MCF 10A (cell line): ENCODE results near the gene ABAT. TPM values are rescaled to one million over a fixed set of nuclear protein-coding genes. Genes with fewer than 3 reads are reported as not detected.

ENCODE experiments used
- BruUV-seq: library from RNA; stranded (reverse); fragments of 400-500 nt; replicated peaks from 2 replicates; lab custom pipeline; 2021; lab: Mats Ljungman, UMichigan
- CTCF ChIA-PET: fragments of 300-600 bp; sonication (Branson Sonifier 250); formaldehyde crosslinking; extraction: SDS; loops from one replicate; lab custom pipeline; 2021; ENCODE audit warnings: antibody characterized with exemption, inconsistent platforms; lab: Yijun Ruan, JAX
- POLR2A ChIA-PET: fragments of 300-600, 350-650 bp; sonication (Branson Sonifier 250); formaldehyde crosslinking; extraction: SDS; loops from one replicate; lab custom pipeline; 2020; ENCODE audit warnings: antibody characterized with exemption, inconsistent platforms; lab: Yijun Ruan, JAX
- DNase-seq: peaks from one replicate; pipeline ENCODE4 v3.0.0-alpha.2; 2018; ENCODE audit not compliant: unreplicated experiment
- H3K27ac Mint-ChIP-seq: one replicate; pipeline ENCODE4 v1.8.0; 2022; ENCODE audit warnings: mild to moderate bottlenecking, low read depth, mixed read lengths; ENCODE audit not compliant: unreplicated experiment
- H3K27me3 Mint-ChIP-seq: one replicate; pipeline ENCODE4 v1.8.0; 2022; ENCODE audit warnings: mixed read lengths; ENCODE audit not compliant: insufficient read depth, unreplicated experiment
- H3K36me3 Mint-ChIP-seq: one replicate; pipeline ENCODE4 v1.8.0; 2022; ENCODE audit warnings: mild to moderate bottlenecking, moderate library complexity, mixed read lengths; ENCODE audit not compliant: insufficient read depth, unreplicated experiment
- H3K4me1 Mint-ChIP-seq: one replicate; pipeline ENCODE4 v1.8.0; 2022; ENCODE audit warnings: mixed read lengths; ENCODE audit not compliant: insufficient read depth, unreplicated experiment
- H3K4me3 Mint-ChIP-seq: one replicate; pipeline ENCODE4 v1.8.0; 2022; ENCODE audit warnings: mild to moderate bottlenecking, moderate library complexity, mixed read lengths; ENCODE audit not compliant: unreplicated experiment
- H3K9me3 Mint-ChIP-seq: one replicate; pipeline ENCODE4 v1.8.0; 2022; ENCODE audit warnings: mixed read lengths; ENCODE audit not compliant: unreplicated experiment
- intact Hi-C: fragments of 100-400 bp; cut with micrococcal nuclease; formaldehyde crosslinking; loops from 2 replicates; pipeline ENCODE4 v1.14.1; 2022
- total RNA-seq: library from RNA; stranded (reverse); gene quantifications from 2 replicates; pipeline ENCODE4 v1.2.3, GENCODE V29; 2022
- TF ChIP-seq, protein P1 (sequence below): fragments of 200-600 bp; IDR thresholded peaks from one replicate; pipeline ENCODE4 v1.8.0; 2022; ENCODE audit warnings: antibody characterized with exemption, mild to moderate bottlenecking; ENCODE audit not compliant: unreplicated experiment

Gene ABAT
- total RNA-seq, 1 experiment from 2014 or later = 3.0 TPM

DNA sequence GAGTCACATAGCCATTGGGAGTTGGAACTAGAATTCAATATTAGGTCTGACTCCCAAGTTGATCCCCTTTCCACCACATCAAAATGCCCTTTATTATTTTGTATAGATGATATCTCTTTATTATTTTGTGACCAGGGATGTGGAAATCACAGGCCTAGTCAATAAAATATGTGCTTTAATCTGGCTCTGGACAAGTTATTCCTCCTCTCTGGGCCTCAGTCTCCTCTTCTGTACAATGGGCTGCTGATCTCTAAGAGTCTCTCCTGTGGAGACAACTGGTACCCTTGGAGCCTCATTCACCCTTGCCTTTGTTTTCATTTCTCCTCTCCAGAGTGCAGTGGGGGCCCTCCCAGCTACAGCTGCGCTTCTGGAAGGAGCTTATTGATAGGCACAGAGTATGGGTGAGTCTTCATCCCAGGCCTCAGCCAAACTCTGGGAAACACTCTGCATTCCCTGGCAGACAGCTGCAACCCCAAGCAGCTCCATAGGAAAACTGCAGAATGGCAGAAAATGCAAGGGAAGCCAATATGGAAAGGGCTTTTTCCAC is 4.3 kb upstream of the ABAT start:
- Mint-ChIP-seq H3K4me1 (no peaks in the 10 kb centered on the region), H3K27ac (no peak overlapping the region), H3K27me3 (no peaks in the 10 kb centered on the region), H3K36me3 (no peaks in the 10 kb centered on the region), H3K4me3 (no peak overlapping the region), H3K9me3 (no peaks in the 10 kb centered on the region)
- intact Hi-C loops = no loop called here
- DNase-seq = no peak
- BruUV-seq = no TSS peak
- POLR2A ChIA-PET = no interaction called here
- CTCF ChIA-PET = interaction anchor here (0.6 to 22.4 kb wide), 7 partner anchors 7 to 290 kb away, joined by 3 to 303 read pairs (median 3); no protein-coding TSS in a partner anchor
- TF ChIP-seq, protein P1, sequence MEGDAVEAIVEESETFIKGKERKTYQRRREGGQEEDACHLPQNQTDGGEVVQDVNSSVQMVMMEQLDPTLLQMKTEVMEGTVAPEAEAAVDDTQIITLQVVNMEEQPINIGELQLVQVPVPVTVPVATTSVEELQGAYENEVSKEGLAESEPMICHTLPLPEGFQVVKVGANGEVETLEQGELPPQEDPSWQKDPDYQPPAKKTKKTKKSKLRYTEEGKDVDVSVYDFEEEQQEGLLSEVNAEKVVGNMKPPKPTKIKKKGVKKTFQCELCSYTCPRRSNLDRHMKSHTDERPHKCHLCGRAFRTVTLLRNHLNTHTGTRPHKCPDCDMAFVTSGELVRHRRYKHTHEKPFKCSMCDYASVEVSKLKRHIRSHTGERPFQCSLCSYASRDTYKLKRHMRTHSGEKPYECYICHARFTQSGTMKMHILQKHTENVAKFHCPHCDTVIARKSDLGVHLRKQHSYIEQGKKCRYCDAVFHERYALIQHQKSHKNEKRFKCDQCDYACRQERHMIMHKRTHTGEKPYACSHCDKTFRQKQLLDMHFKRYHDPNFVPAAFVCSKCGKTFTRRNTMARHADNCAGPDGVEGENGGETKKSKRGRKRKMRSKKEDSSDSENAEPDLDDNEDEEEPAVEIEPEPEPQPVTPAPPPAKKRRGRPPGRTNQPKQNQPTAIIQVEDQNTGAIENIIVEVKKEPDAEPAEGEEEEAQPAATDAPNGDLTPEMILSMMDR = no peak

DNA sequence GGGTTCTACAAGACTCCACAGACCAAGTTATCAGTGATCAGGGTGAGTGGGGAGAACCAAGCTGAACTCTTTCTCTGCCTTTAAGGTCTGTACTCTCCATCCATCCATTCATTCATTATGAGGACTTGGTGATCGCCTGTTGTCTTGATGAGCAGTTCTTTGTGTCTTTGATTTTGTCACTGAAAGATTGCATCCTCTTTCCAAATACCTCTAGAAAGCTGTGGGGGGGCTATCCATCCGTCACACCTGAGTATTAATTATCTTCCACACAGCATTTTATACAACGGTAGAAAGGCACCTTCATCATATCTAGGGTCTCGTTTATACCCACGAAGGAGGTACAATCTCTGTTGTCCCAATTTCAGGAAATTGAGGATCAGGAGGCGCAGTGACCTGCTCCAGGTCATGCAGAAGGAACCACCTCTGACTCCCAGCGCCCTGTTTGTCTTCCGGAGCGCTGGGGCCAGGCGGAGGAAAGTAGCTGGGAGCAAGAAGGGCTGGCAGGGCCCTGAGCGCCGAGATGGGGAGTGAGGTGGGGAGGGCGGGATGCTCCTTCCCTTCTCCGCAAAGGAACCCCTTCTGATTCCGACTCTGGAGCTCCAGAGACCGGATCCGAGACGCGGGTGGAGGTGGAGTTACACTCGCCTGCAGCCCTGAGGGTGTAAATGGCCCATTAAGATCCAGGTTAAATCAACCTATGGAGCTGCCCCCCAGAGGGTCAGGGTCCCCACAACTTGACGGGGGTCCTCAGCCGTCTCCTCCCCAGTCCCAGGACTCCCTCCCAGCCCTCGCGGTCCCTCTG is 605 bp upstream of the ABAT start:
- Mint-ChIP-seq H3K9me3 (no peaks in the 10 kb centered on the region), H3K27ac (no peak overlapping the region), H3K27me3 (no peaks in the 10 kb centered on the region), H3K36me3 (peaks cover 6% of the 10 kb centered on the region), H3K4me1 (peaks cover 22% of the 10 kb centered on the region), H3K4me3 (peak overlapping the region; percentile 77)
- BruUV-seq = no TSS peak
- ChIA-PET CTCF (interaction anchor here (0.5 to 22.4 kb wide), 9 partner anchors 14 to 274 kb away, joined by 3 to 303 read pairs (median 3); no protein-coding TSS in a partner anchor), POLR2A (no interaction called here)
- intact Hi-C loops = no loop called here
- DNase-seq = peak; percentile 11
- TF ChIP-seq, protein P1 = no peak

DNA sequence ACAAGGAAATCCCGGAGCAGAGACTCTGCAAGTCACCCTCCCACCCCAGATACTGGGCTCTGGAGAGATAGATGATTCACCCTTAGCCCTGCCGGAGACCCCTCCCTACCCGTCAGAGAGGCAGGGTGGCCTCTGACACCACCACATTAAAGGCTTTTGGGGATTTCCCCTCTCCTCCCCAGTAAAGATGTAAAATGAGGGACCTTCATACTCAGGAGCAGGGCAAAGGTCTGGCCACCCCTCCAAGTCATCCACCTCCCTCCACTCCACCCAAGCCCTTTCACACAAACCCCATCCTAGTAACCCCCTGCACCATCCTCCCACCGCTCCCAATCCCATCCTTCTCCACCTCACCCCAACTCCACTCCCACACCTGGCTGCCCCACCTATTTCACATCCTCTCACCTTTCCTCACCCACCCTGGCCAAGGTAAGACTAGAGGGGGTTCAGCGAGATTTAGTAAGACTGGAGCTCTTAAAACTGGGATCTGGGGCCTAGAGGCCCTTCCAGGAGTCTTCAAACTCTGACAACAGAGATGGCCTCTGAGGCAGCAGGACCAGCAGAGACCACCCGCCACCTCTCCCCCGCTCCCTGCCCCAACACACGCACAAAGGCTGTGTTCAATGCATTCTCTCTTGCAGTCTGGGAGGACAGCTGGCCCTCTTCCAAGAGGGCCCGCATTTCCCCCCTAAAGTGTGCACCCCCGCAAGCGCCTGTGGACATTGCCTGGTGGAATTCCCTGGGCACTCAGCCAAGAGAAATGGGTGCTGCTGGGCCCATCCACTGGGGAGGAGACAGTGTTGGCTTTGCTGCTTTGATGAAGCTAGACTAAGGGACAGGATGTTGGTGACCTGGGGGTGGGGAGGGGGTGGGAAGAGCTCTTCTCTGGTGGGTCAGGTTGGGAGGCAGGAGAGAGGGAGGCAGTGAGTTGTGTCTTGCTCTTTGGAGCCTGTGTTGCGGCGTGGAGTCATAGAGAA is 1.1 kb downstream of the ABAT start:
- TF ChIP-seq, protein P1 = no peak
- intact Hi-C loops = no loop called here
- no peak for DNase-seq
- H3K27ac Mint-ChIP-seq = no peak overlapping the region
- H3K27me3 Mint-ChIP-seq = no peaks in the 10 kb centered on the region
- ChIA-PET CTCF (interaction anchor here (0.6 to 22.4 kb wide), 5 partner anchors 21 to 172 kb away, joined by 3 to 303 read pairs (median 4); no protein-coding TSS in a partner anchor), POLR2A (interaction anchor here (0.7 to 0.8 kb wide), 2 partner anchors 46 to 103 kb away, joined by 3 read pairs; no protein-coding TSS in a partner anchor)
- no peaks in the 10 kb centered on the region for H3K9me3 Mint-ChIP-seq
- H3K4me1 Mint-ChIP-seq = peaks cover 32% of the 10 kb centered on the region
- no TSS peak for BruUV-seq
- peaks cover 6% of the 10 kb centered on the region for H3K36me3 Mint-ChIP-seq
- H3K4me3 Mint-ChIP-seq = peak overlapping the region; percentile 77
